HepG2 (cell line): ENCODE results near the gene PIANP. TPM values are rescaled to one million over a fixed set of nuclear protein-coding genes. Genes with fewer than 3 reads are reported as not detected.

Experiments used
- ESRRA ChIP-seq: sonication (generic); formaldehyde crosslinking; IDR thresholded peaks from 2 replicates; pipeline ENCODE4 v1.5.1; 2020; ENCODE audit warnings: mild to moderate bottlenecking, low read depth, missing genetic modification reagents
- HIVEP1 ChIP-seq: sonication (generic); formaldehyde crosslinking; IDR thresholded peaks from 2 replicates; pipeline ENCODE4 v1.4.0; 2020; ENCODE audit warnings: mild to moderate bottlenecking, missing genetic modification reagents
- MAFK ChIP-seq, 2 experiments: IDR thresholded peaks in 1 of 2; conservative IDR thresholded peaks in 1 of 2; 2 replicates each; pipeline ENCODE4 v1.6.1; 2011; ENCODE audit warnings: improper control_type of control experiment in 2 of 2, low read length in 2 of 2
- NKX3-1 ChIP-seq: sonication (generic); formaldehyde crosslinking; IDR thresholded peaks from 2 replicates; pipeline ENCODE4 v1.5.0; 2020; ENCODE audit warnings: missing genetic modification reagents
- RBAK ChIP-seq: sonication (generic); formaldehyde crosslinking; IDR thresholded peaks from 2 replicates; pipeline ENCODE4 v1.5.1; 2020; ENCODE audit warnings: mild to moderate bottlenecking, missing genetic modification reagents
- RORA ChIP-seq: sonication (generic); formaldehyde crosslinking; IDR thresholded peaks from 2 replicates; pipeline ENCODE4 v1.5.0; 2020; ENCODE audit warnings: mild to moderate bottlenecking, missing genetic modification reagents, moderate library complexity
- TARDBP ChIP-seq: sonication (generic); formaldehyde crosslinking; IDR thresholded peaks from 2 replicates; pipeline ENCODE4 v1.8.0; 2022; ENCODE audit warnings: mild to moderate bottlenecking, missing genetic modification reagents
- ZBTB42 ChIP-seq: sonication (generic); formaldehyde crosslinking; IDR thresholded peaks from 2 replicates; pipeline ENCODE4 v1.5.0; 2020; ENCODE audit warnings: mild to moderate bottlenecking, missing genetic modification reagents
- ZFP1 ChIP-seq: IDR thresholded peaks from 2 replicates; pipeline ENCODE4 v1.6.1; 2016
- ZHX1 ChIP-seq: sonication (generic); formaldehyde crosslinking; IDR thresholded peaks from 2 replicates; pipeline ENCODE4 v1.8.1; 2022; ENCODE audit warnings: low read depth, mild to moderate bottlenecking, missing genetic modification reagents
- ZNF292 ChIP-seq: sonication (generic); formaldehyde crosslinking; IDR thresholded peaks from 2 replicates; pipeline ENCODE4 v1.8.1; 2022; ENCODE audit warnings: mild to moderate bottlenecking, low read depth, missing genetic modification reagents, borderline replicate concordance
- ZNF577 ChIP-seq: sonication (generic); formaldehyde crosslinking; IDR thresholded peaks from 2 replicates; pipeline ENCODE4 v1.4.0; 2020; ENCODE audit warnings: mild to moderate bottlenecking, low read depth, missing genetic modification reagents, borderline replicate concordance
- ZNF770 ChIP-seq: sonication (generic); formaldehyde crosslinking; IDR thresholded peaks from 2 replicates; pipeline ENCODE4 v1.5.0; 2020; ENCODE audit warnings: mild to moderate bottlenecking, missing genetic modification reagents
- polyA plus RNA-seq, 8 experiments: library from polyadenylated mRNA; depleted of rRNA in 3 of 8; stranded (reverse) in 7 of 8; unstranded in 1 of 8; fragments of >200 nt; fragmentation: Illumina TruSeq in 4 of 8; extraction: Trizol in 4 of 8; gene quantifications; 2 replicates each; pipeline versions ENCODE4 v1.2.1 to v1.2.3, GENCODE V29; 2011 to 2016; ENCODE audit warnings: low read depth in 4 of 8, missing spikeins in 1 of 8, mixed read lengths in 1 of 8; ENCODE audit not compliant: insufficient read depth in 1 of 8
- total RNA-seq, 5 experiments: library from RNA; depleted of rRNA; stranded (reverse); fragments of >200 nt; fragmentation: Illumina TruSeq; extraction: Trizol; gene quantifications; 2 replicates each; pipeline ENCODE4 v1.2.3, GENCODE V29; 2016; ENCODE audit warnings: low read depth in 1 of 5
- TF ChIP-seq, protein P1 (sequence below): sonication (generic); formaldehyde crosslinking; IDR thresholded peaks from 2 replicates; pipeline ENCODE4 v1.4.0; 2020; ENCODE audit warnings: mild to moderate bottlenecking, missing genetic modification reagents
- TF ChIP-seq, protein P2 (sequence below): sonication (generic); formaldehyde crosslinking; IDR thresholded peaks from 2 replicates; pipeline ENCODE4; 2020; ENCODE audit warnings: missing genetic modification reagents, mild to moderate bottlenecking, borderline replicate concordance

PIANP gene
- total and polyA plus RNA-seq, 2 of the 13 experiments (the other 11 are each of a cell fraction or from before 2014, with no cell fraction given), result not detected

DNA sequence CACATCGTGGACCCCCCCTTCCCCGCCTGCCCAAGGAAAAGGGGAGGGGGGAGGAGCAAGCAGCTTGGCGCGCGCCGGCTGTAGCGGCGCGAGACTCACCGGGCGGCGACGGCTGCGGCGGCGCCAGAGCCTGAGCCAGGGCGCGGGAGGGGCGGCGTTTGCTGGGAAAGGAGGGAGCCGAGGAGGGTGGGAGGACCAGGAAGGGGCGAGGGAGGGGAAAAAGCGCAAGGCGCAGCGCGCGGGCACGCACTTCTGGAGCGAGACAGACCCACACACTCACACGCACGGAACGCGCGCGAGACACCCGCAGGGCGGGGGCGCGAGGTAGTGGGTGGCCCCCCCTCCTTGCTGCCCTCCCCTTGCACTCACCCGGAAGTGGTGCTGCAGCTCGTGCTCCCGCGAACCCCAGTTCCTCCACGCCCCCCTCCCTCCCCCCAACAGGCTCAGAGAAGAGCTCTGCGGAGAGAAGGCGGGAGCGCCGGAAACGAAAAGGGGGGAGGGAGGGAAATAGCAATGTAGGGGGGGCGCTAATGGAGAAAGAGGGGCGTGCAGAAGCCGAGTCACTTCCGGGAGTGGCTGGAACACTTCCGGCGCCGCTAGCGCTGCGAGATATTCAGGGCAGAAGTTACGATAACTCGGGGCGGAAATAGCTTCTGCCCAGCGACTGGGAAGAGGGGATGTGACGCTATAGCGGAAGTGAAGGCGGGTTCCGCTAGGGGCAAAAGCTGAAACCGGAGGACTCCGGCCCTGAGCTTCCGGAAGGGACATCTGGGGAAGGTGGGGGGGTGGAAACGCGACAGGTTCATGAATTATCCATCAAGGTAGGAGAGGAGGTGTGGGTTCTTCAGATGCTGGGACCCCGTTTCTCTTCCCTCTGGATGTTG is 11.4 kb downstream of the PIANP start, which contains the start of gene ZNF384 (continued):
- TF ChIP-seq ZHX1 (CRISPR knock-in tag) (peak; percentile 76; the same call in 1 of the 2 replicates), RBAK (CRISPR knock-in tag) (no peak), TARDBP (CRISPR knock-in tag) (peak; percentile 84; the same call in 1 of the 2 replicates), NKX3-1 (CRISPR knock-in tag) (no peak), MAFK (conservative IDR thresholded peaks at IDR 0.05 in 1 of 2, IDR thresholded peaks at IDR 0.05 in 1 of 2; ENCODE audit: low read length in 2 of 2) (no peak), ZNF292 (CRISPR knock-in tag) (no peak), ZNF770 (CRISPR knock-in tag) (no peak), HIVEP1 (CRISPR knock-in tag) (no peak), ZFP1 (CRISPR knock-in tag) (no peak), ZBTB42 (no peak), ESRRA (0 out of 2 replicates have a peak, but pooled peaks have one; percentile 55), RORA (CRISPR knock-in tag) (no peak), ZNF577 (CRISPR knock-in tag) (no peak)
- TF ChIP-seq, protein P1, sequence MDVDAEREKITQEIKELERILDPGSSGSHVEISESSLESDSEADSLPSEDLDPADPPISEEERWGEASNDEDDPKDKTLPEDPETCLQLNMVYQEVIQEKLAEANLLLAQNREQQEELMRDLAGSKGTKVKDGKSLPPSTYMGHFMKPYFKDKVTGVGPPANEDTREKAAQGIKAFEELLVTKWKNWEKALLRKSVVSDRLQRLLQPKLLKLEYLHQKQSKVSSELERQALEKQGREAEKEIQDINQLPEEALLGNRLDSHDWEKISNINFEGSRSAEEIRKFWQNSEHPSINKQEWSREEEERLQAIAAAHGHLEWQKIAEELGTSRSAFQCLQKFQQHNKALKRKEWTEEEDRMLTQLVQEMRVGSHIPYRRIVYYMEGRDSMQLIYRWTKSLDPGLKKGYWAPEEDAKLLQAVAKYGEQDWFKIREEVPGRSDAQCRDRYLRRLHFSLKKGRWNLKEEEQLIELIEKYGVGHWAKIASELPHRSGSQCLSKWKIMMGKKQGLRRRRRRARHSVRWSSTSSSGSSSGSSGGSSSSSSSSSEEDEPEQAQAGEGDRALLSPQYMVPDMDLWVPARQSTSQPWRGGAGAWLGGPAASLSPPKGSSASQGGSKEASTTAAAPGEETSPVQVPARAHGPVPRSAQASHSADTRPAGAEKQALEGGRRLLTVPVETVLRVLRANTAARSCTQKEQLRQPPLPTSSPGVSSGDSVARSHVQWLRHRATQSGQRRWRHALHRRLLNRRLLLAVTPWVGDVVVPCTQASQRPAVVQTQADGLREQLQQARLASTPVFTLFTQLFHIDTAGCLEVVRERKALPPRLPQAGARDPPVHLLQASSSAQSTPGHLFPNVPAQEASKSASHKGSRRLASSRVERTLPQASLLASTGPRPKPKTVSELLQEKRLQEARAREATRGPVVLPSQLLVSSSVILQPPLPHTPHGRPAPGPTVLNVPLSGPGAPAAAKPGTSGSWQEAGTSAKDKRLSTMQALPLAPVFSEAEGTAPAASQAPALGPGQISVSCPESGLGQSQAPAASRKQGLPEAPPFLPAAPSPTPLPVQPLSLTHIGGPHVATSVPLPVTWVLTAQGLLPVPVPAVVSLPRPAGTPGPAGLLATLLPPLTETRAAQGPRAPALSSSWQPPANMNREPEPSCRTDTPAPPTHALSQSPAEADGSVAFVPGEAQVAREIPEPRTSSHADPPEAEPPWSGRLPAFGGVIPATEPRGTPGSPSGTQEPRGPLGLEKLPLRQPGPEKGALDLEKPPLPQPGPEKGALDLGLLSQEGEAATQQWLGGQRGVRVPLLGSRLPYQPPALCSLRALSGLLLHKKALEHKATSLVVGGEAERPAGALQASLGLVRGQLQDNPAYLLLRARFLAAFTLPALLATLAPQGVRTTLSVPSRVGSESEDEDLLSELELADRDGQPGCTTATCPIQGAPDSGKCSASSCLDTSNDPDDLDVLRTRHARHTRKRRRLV (CRISPR knock-in tag), result no peak
- TF ChIP-seq, protein P2, sequence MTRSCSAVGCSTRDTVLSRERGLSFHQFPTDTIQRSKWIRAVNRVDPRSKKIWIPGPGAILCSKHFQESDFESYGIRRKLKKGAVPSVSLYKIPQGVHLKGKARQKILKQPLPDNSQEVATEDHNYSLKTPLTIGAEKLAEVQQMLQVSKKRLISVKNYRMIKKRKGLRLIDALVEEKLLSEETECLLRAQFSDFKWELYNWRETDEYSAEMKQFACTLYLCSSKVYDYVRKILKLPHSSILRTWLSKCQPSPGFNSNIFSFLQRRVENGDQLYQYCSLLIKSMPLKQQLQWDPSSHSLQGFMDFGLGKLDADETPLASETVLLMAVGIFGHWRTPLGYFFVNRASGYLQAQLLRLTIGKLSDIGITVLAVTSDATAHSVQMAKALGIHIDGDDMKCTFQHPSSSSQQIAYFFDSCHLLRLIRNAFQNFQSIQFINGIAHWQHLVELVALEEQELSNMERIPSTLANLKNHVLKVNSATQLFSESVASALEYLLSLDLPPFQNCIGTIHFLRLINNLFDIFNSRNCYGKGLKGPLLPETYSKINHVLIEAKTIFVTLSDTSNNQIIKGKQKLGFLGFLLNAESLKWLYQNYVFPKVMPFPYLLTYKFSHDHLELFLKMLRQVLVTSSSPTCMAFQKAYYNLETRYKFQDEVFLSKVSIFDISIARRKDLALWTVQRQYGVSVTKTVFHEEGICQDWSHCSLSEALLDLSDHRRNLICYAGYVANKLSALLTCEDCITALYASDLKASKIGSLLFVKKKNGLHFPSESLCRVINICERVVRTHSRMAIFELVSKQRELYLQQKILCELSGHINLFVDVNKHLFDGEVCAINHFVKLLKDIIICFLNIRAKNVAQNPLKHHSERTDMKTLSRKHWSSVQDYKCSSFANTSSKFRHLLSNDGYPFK (CRISPR knock-in tag), result peak; percentile 93
